HG03103 (cell line): ENCODE measurements around the gene PRKCH.

ENCODE experiments used
- ATAC-seq: cut with Tn5 transposase; IDR thresholded peaks from one replicate; pipeline ENCODE4 v1.9.1; 2021; ENCODE audit warnings: low read depth; ENCODE audit not compliant: unreplicated experiment

Gene PRKCH

GRCh38 chr14:61321385-61322010 is at the start of gene PRKCH:
PRKCH (plus strand) TSS chr14:61321579; CDS start chr14:61322102, 523 bp downstream.
- no peak for ATAC-seq

GRCh38 chr14:61277232-61277631 is 44.1 kb upstream of the PRKCH start:
- ATAC-seq = no peak

GRCh38 chr14:61277784-61278183 is 43.6 kb upstream of the PRKCH start:
- no peak for ATAC-seq

GRCh38 chr14:61279082-61279481 is 42.3 kb upstream of the PRKCH start:
- no peak for ATAC-seq

GRCh38 chr14:61280092-61280525 is 41.3 kb upstream of the PRKCH start:
- ATAC-seq = no peak

GRCh38 chr14:61280526-61281185 is 40.7 kb upstream of the PRKCH start:
- ATAC-seq = no peak

GRCh38 chr14:61281186-61281947 is 40.0 kb upstream of the PRKCH start, which contains the start of gene TMEM30B:
TMEM30B (minus strand) TSS chr14:61281338; CDS start chr14:61281147, 191 bp downstream.
- no peak for ATAC-seq

- no peak for ATAC-seq
Observed at GRCh38 chr14:61281948-61282275, 39.5 kb upstream of the PRKCH start.

GRCh38 chr14:61282746-61283145 is 38.6 kb upstream of the PRKCH start:
- no peak for ATAC-seq

GRCh38 chr14:61284001-61284400 is 37.4 kb upstream of the PRKCH start:
- ATAC-seq = no peak

- ATAC-seq = no peak
Observed at GRCh38 chr14:61285364-61285763, 36.0 kb upstream of the PRKCH start.

- no peak for ATAC-seq
Observed at GRCh38 chr14:61287196-61287595, 34.2 kb upstream of the PRKCH start.

GRCh38 chr14:61288228-61288627 is 33.2 kb upstream of the PRKCH start:
- ATAC-seq = no peak

- no peak for ATAC-seq
Observed at GRCh38 chr14:61288720-61289119, 32.7 kb upstream of the PRKCH start.

- ATAC-seq = no peak
Observed at GRCh38 chr14:61290701-61291100, 30.7 kb upstream of the PRKCH start.

GRCh38 chr14:61296151-61296550 is 25.2 kb upstream of the PRKCH start:
- no peak for ATAC-seq

GRCh38 chr14:61296719-61297502 is 24.5 kb upstream of the PRKCH start:
- ATAC-seq = no peak

GRCh38 chr14:61297581-61297980 is 23.8 kb upstream of the PRKCH start:
- ATAC-seq = no peak

GRCh38 chr14:61298824-61299223 is 22.6 kb upstream of the PRKCH start:
- ATAC-seq = no peak

- ATAC-seq = no peak
Observed at GRCh38 chr14:61300209-61300608, 21.2 kb upstream of the PRKCH start.

GRCh38 chr14:61300754-61301153 is 20.6 kb upstream of the PRKCH start:
- no peak for ATAC-seq
